GM12873 (cell line): ENCODE data around the gene RBM33.

ENCODE experiments used
- TF ChIP-seq, protein P1 (sequence below): IDR thresholded peaks from 2 replicates; pipeline ENCODE4 v1.5.1; 2012; ENCODE audit warnings: low read depth, mild to moderate bottlenecking, moderate library complexity, low read length, control low read depth; ENCODE audit not compliant: insufficient read depth; ENCODE audit errors: missing control alignments

The RBM33 gene

DNA sequence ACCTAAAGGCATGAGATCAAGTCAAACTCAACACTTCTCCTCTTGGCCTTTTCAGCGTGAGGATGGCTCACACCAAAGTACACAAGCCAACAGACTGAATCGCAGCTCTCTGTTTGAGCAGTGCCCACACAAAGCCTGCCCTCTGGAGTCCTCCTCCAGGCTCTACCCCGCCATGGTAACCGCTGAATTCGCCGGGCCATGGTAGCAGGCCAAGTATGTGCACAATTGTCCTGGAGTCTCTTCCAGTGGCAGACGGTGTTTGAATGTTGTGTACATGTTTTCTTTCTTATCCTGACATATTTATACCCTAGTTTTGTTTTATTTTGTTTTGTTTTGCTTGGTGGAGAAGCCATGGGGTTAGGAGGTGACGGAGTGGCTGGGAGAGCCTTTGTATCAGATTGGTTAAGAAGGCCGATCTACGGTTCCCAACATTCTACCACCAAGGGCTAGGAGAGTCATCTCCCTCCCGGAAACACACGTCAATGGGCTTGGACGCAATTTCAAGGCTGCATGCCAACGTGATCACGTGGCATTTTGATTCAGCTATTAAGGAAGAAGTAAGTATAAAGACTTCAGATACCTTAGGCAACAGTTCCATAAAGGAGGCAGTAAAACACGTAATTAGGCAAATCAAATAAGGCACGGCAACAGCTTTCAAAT, 179.9 kb downstream of the RBM33 start:
- TF ChIP-seq, protein P1, sequence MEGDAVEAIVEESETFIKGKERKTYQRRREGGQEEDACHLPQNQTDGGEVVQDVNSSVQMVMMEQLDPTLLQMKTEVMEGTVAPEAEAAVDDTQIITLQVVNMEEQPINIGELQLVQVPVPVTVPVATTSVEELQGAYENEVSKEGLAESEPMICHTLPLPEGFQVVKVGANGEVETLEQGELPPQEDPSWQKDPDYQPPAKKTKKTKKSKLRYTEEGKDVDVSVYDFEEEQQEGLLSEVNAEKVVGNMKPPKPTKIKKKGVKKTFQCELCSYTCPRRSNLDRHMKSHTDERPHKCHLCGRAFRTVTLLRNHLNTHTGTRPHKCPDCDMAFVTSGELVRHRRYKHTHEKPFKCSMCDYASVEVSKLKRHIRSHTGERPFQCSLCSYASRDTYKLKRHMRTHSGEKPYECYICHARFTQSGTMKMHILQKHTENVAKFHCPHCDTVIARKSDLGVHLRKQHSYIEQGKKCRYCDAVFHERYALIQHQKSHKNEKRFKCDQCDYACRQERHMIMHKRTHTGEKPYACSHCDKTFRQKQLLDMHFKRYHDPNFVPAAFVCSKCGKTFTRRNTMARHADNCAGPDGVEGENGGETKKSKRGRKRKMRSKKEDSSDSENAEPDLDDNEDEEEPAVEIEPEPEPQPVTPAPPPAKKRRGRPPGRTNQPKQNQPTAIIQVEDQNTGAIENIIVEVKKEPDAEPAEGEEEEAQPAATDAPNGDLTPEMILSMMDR = no peak

DNA sequence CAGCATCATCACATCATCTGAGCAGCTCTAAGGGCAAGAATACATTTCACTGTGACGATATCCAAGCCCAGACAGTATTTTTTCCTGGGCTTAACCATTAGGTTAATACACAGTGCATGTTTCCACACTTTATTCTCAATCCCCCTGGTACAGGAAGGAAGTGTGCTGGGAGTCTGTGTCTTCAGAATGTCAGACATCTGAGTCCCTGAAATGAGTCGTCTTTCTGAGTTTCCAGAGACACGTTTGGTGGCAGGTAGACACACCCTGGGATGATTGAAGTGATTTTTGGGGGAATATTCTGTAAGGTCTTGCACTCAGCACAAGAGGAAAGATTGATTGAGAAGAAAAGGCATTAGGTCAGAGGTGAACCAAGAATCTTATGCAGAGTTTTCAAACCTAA, 180.9 kb downstream of the RBM33 start:
- TF ChIP-seq, protein P1 = no peak

DNA sequence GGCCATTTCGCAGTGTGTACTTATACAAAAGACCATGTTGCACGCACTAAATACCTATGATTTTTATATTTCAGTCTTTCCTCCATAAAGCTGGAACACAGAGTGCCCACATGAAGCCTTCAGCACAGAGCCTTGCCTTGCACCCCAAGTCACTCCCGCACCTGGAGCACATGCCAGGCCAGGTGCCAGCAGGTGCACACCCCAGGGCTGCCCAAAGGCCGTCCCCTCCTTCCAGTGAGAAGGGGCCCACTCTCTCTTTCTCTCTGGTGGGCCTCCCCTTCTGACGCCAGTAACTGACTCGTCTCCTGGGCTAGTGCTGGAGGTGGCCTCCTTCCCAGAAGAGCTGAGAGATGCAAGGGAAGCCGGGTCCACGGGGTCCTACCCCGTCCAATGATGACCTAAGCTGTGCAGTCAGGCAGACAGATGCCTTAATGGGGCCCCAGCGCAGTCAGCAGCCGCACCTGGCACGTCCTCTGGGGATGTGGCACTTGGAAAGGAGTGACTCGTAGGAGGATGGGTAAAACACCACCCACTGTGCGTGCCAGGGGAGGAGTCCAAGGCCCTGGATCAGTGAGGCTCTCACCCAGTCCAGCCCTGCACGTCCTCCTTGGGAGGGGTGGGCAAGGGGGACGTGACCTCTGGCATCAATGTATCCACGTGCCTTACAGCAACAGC, 185.5 kb downstream of the RBM33 start:
- TF ChIP-seq, protein P1 = no peak
